Measurements from ENCODE around the gene CPXM1.

CPXM1 gene

GRCh38 chr20:2804852-2805688 is 4.6 kb upstream of the CPXM1 start:
- Histone ChIP-seq H3K9me3 (ENCODE audit: insufficient read depth, low read depth, low read length) (no peaks in the 10 kb centered on the region), H2AFZ (ENCODE audit: low read length) (no peak overlapping the region), H3K4me2 (ENCODE audit: low read depth, low read length, poor library complexity, severe bottlenecking) (no peak overlapping the region), H4K20me1 (ENCODE audit: insufficient read depth, low read length, poor library complexity, severe bottlenecking) (no peaks in the 10 kb centered on the region), H3K79me2 (ENCODE audit: insufficient read depth, low read length) (peaks cover 2% of the 10 kb centered on the region; the same call in 1 of the 2 replicates), H3K4me3 (ENCODE audit: low read length, poor library complexity, severe bottlenecking) (no peak overlapping the region), H3K9ac (ENCODE audit: low read depth, low read length, poor library complexity, severe bottlenecking) (no peak overlapping the region), H3K9me2 (replicated peaks; ENCODE audit: low read depth, low read length) (no peaks in the 10 kb centered on the region), H3F3A (ENCODE audit: low read depth) (peaks cover 9% of the 10 kb centered on the region; the same call in 1 of the 2 replicates), H3K4me1 (ENCODE audit: insufficient read depth, low read length, poor library complexity, severe bottlenecking) (peaks cover 15% of the 10 kb centered on the region), H3K27me3 (ENCODE audit: insufficient read depth, low read length, poor library complexity, severe bottlenecking) (peaks cover 1% of the 10 kb centered on the region), H3K36me3 (ENCODE audit: insufficient read depth, low read length) (no peaks in the 10 kb centered on the region)
- TF ChIP-seq, protein P1, sequence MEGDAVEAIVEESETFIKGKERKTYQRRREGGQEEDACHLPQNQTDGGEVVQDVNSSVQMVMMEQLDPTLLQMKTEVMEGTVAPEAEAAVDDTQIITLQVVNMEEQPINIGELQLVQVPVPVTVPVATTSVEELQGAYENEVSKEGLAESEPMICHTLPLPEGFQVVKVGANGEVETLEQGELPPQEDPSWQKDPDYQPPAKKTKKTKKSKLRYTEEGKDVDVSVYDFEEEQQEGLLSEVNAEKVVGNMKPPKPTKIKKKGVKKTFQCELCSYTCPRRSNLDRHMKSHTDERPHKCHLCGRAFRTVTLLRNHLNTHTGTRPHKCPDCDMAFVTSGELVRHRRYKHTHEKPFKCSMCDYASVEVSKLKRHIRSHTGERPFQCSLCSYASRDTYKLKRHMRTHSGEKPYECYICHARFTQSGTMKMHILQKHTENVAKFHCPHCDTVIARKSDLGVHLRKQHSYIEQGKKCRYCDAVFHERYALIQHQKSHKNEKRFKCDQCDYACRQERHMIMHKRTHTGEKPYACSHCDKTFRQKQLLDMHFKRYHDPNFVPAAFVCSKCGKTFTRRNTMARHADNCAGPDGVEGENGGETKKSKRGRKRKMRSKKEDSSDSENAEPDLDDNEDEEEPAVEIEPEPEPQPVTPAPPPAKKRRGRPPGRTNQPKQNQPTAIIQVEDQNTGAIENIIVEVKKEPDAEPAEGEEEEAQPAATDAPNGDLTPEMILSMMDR (conservative IDR thresholded peaks at IDR 0.05; ENCODE audit: low read length): no peak

DNA sequence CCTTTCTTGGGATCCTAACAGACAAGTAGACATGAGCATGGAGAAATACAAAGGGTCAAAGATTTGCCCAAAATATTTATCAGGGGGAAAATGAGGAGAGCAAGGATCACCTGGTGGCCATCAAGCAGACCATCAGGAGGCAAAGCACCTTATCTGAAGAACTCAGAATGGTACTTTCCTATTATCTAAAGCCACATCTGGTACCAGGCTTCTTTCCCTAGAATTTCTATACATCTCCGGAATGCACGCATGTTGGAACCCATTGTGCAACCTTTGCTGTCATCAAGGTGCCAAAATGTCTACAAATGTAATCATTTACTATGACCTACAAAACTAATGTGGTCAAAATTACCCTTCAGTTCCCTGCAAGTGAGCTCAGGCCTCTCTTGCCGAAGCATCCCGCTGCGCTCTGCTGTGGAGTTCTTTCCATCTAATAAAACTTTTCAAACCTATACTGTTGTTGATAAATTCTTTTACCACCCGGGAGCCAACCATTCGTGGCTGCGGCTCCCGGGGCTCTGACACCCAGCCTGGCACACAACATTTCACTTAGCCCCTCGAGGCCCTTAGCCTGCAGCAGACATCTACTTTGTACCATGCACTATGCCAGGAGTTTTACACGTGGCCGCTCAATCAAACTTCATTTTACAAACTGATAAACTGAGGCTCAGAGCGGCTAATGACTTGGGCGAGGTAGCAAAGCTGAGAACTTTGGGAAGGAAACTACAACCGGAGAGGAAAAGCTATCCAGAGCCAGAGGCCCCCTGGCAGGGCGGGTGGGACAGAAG is 3.8 kb upstream of the CPXM1 start:
- Histone ChIP-seq H3K4me1 (ENCODE audit: insufficient read depth, low read length, poor library complexity, severe bottlenecking) (peaks cover 15% of the 10 kb centered on the region), H2AFZ (ENCODE audit: low read length) (no peak overlapping the region), H3K9ac (ENCODE audit: low read depth, low read length, poor library complexity, severe bottlenecking) (no peak overlapping the region), H3F3A (ENCODE audit: low read depth) (peaks cover 9% of the 10 kb centered on the region; the same call in 1 of the 2 replicates), H3K27me3 (ENCODE audit: insufficient read depth, low read length, poor library complexity, severe bottlenecking) (peaks cover 8% of the 10 kb centered on the region), H3K9me2 (replicated peaks; ENCODE audit: low read depth, low read length) (no peaks in the 10 kb centered on the region), H3K4me3 (ENCODE audit: low read length, poor library complexity, severe bottlenecking) (no peak overlapping the region), H3K36me3 (ENCODE audit: insufficient read depth, low read length) (no peaks in the 10 kb centered on the region), H4K20me1 (ENCODE audit: insufficient read depth, low read length, poor library complexity, severe bottlenecking) (no peaks in the 10 kb centered on the region), H3K4me2 (ENCODE audit: low read depth, low read length, poor library complexity, severe bottlenecking) (no peak overlapping the region), H3K79me2 (ENCODE audit: insufficient read depth, low read length) (peaks cover 10% of the 10 kb centered on the region), H3K9me3 (ENCODE audit: insufficient read depth, low read depth, low read length) (no peaks in the 10 kb centered on the region)
- TF ChIP-seq EZH2phosphoT487 (IDR thresholded peaks at IDR 0.05; ENCODE audit: borderline replicate concordance): no peak
- TF ChIP-seq, protein P1 (conservative IDR thresholded peaks at IDR 0.05; ENCODE audit: low read length): no peak

DNA sequence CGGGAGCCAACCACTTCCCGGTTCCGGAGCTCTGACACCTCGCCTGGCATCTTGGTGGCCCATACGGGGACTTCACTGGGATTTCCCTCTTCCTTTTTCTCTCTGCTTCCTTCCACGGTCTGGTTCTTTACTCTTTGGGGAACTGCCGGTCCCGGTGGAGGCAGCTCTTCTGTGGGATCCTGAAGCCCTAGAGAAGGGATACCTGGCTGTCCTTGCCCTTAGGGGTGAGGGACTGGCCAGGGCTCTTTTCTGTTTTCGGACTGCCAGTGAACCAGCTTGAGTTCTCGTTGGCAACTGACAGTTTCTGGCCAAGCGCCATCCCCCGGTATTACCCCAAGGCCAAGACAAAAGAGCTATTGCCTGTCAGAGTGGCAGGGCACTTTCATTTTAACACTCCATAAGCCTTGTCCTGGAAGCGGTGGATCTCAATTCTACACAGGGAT is 880 bp upstream of the CPXM1 start:
- peak overlapping the region; percentile 77 for H3K4me3 ChIP-seq (ENCODE audit: low read length, poor library complexity, severe bottlenecking)
- H3K9me2 ChIP-seq (replicated peaks; ENCODE audit: low read depth, low read length): no peaks in the 10 kb centered on the region
- peaks cover 25% of the 10 kb centered on the region for H4K20me1 ChIP-seq (ENCODE audit: insufficient read depth, low read length, poor library complexity, severe bottlenecking)
- peak overlapping the region; percentile 98 for H3K9ac ChIP-seq (ENCODE audit: low read depth, low read length, poor library complexity, severe bottlenecking)
- peak overlapping the region; percentile 82 for H3K4me2 ChIP-seq (ENCODE audit: low read depth, low read length, poor library complexity, severe bottlenecking)
- peaks cover 37% of the 10 kb centered on the region for H3K4me1 ChIP-seq (ENCODE audit: insufficient read depth, low read length, poor library complexity, severe bottlenecking)
- peak overlapping the region; percentile 60 for H2AFZ ChIP-seq (ENCODE audit: low read length)
- H3K27me3 ChIP-seq (ENCODE audit: insufficient read depth, low read length, poor library complexity, severe bottlenecking): peaks cover 8% of the 10 kb centered on the region
- H3K9me3 ChIP-seq (ENCODE audit: insufficient read depth, low read depth, low read length): no peaks in the 10 kb centered on the region
- H3K36me3 ChIP-seq (ENCODE audit: insufficient read depth, low read length): peaks cover 24% of the 10 kb centered on the region; the same call in 1 of the 2 replicates
- H3F3A ChIP-seq (ENCODE audit: low read depth): peaks cover 9% of the 10 kb centered on the region; the same call in 1 of the 2 replicates
- TF ChIP-seq, protein P1 (conservative IDR thresholded peaks at IDR 0.05; ENCODE audit: low read length): no peak
- no peak for TF ChIP-seq EZH2phosphoT487 (IDR thresholded peaks at IDR 0.05; ENCODE audit: borderline replicate concordance)
- H3K79me2 ChIP-seq (ENCODE audit: insufficient read depth, low read length): peaks cover 39% of the 10 kb centered on the region

All from Loucy (cell line).